ENCODE data around the gene NHLRC4.

NHLRC4 gene

GRCh38 chr16:569445-570254, 2.8 kb downstream of the NHLRC4 start, which contains the start of gene PIGQ:
TSS of gene PIGQ (plus strand) at chr16:569968. CDS start at chr16:574075, 4,107 bp downstream.
- Histone ChIP-seq H3K4me1 (ENCODE audit: low read depth, poor library complexity, severe bottlenecking) (peaks cover 30% of the 10 kb centered on the region), H3K4me2 (peak within 1 kb of the TSS; percentile 67), H2AFZ (ENCODE audit: low read depth) (peak within 1 kb of the TSS; percentile 56), H3K36me3 (ENCODE audit: insufficient read depth) (no peaks in the 10 kb centered on the region), H3K9ac (peak within 1 kb of the TSS; percentile 75), H3K27ac (peak within 1 kb of the TSS; percentile 34; the same call in 1 of the 2 replicates), H3K79me2 (ENCODE audit: insufficient read depth, low read depth) (peaks cover 9% of the 10 kb centered on the region; the same call in 1 of the 2 replicates), H4K20me1 (ENCODE audit: insufficient read depth) (no peaks in the 10 kb centered on the region), H3K27me3 (ENCODE audit: insufficient read depth, low read depth) (no peaks in the 10 kb centered on the region), H3K4me3 (IDR thresholded peaks at IDR 0.05; ENCODE audit: insufficient read depth, low read depth, low read length) (no peak within 1 kb of the TSS)
- no peak for TF ChIP-seq CTCF (conservative IDR thresholded peaks at IDR 0.05; ENCODE audit: low read depth, low read length)

- no peak for TF ChIP-seq CTCF (conservative IDR thresholded peaks at IDR 0.05; ENCODE audit: low read depth, low read length)
- H3K27me3 ChIP-seq (ENCODE audit: insufficient read depth, low read depth) = no peaks in the 10 kb centered on the region
- H3K27ac ChIP-seq = no peak overlapping the region
- H3K4me1 ChIP-seq (ENCODE audit: low read depth, poor library complexity, severe bottlenecking) = peaks cover 14% of the 10 kb centered on the region
- H3K36me3 ChIP-seq (ENCODE audit: insufficient read depth) = no peaks in the 10 kb centered on the region
- H4K20me1 ChIP-seq (ENCODE audit: insufficient read depth) = no peaks in the 10 kb centered on the region
- H3K79me2 ChIP-seq (ENCODE audit: insufficient read depth, low read depth) = peaks cover 9% of the 10 kb centered on the region; the same call in 1 of the 2 replicates
- H2AFZ ChIP-seq (ENCODE audit: low read depth) = no peak overlapping the region
- no peak overlapping the region for H3K4me3 ChIP-seq (IDR thresholded peaks at IDR 0.05; ENCODE audit: insufficient read depth, low read depth, low read length)
- no peak overlapping the region for H3K9ac ChIP-seq
- no peak overlapping the region for H3K4me2 ChIP-seq
These were observed 6.3 kb downstream of the NHLRC4 start for GRCh38 chr16:572865-573650.

DNA sequence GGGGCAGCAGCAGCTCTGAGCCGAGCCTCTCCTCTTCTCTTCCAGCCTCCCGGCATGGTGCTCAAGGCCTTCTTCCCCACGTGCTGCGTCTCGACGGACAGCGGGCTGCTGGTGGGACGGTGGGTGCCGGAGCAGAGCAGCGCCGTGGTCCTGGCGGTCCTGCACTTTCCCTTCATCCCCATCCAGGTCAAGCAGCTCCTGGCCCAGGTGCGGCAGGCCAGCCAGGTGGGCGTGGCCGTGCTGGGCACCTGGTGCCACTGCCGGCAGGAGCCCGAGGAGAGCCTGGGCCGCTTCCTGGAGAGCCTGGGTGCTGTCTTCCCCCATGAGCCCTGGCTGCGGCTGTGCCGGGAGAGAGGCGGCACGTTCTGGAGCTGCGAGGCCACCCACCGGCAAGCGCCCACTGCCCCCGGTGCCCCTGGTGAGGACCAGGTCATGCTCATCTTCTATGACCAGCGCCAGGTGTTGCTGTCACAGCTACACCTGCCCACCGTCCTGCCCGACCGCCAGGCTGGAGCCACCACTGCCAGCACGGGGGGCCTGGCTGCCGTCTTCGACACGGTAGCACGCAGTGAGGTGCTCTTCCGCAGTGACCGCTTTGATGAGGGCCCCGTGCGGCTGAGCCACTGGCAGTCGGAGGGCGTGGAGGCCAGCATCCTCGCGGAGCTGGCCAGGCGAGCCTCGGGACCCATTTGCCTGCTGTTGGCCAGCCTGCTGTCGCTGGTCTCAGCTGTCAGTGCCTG, 7.4 kb downstream of the NHLRC4 start:
- TF ChIP-seq CTCF (conservative IDR thresholded peaks at IDR 0.05; ENCODE audit: low read depth, low read length) = no peak
- no peaks in the 10 kb centered on the region for H3K27me3 ChIP-seq (ENCODE audit: insufficient read depth, low read depth)
- H3K36me3 ChIP-seq (ENCODE audit: insufficient read depth) = no peaks in the 10 kb centered on the region
- peaks cover 7% of the 10 kb centered on the region for H3K4me1 ChIP-seq (ENCODE audit: low read depth, poor library complexity, severe bottlenecking)
- H3K9ac ChIP-seq = no peak overlapping the region
- no peaks in the 10 kb centered on the region for H4K20me1 ChIP-seq (ENCODE audit: insufficient read depth)
- H3K4me3 ChIP-seq (IDR thresholded peaks at IDR 0.05; ENCODE audit: insufficient read depth, low read depth, low read length) = no peak overlapping the region
- H3K4me2 ChIP-seq = no peak overlapping the region
- H3K27ac ChIP-seq = no peak overlapping the region
- peaks cover 9% of the 10 kb centered on the region; the same call in 1 of the 2 replicates for H3K79me2 ChIP-seq (ENCODE audit: insufficient read depth, low read depth)
- H2AFZ ChIP-seq (ENCODE audit: low read depth) = no peak overlapping the region
